Dermis blood vessel endothelial cell (primary cell): ENCODE results near the gene SACM1L. TPM values are rescaled to one million over a fixed set of nuclear protein-coding genes. Genes with fewer than 3 reads are reported as not detected.

Experiments used
- DNase-seq: peaks from one replicate; pipeline ENCODE4 v3.0.0; 2010
- total RNA-seq: library from RNA; depleted of rRNA; stranded (reverse); fragments of >200 nt; gene quantifications from 2 replicates; pipeline ENCODE4 v1.2.3, GENCODE V29; 2014

SACM1L gene
- total RNA-seq, 1 donor from 2014 or later, result 48.5 TPM

- no peak for DNase-seq
Observed at GRCh38 chr3:45792516-45793172, 103.4 kb downstream of the SACM1L start.

GRCh38 chr3:45793482-45794176 is 104.4 kb downstream of the SACM1L start:
- no peak for DNase-seq

- no peak for DNase-seq
Observed at GRCh38 chr3:45794177-45794560, 105.0 kb downstream of the SACM1L start.

- no peak for DNase-seq
Observed at GRCh38 chr3:45794660-45795059, 105.5 kb downstream of the SACM1L start.

Other genes with a start within 250 kb of the SACM1L start
- gene LIMD1, start 94.6 kb upstream of the SACM1L start, total RNA-seq, result 18.7 and 28.0 TPM in 2 replicates
- gene SLC6A20, start 107.1 kb downstream of the SACM1L start, total RNA-seq, result not detected in 2 replicates
- gene LZTFL1, start 152.7 kb downstream of the SACM1L start, total RNA-seq, result 11.9 and 16.8 TPM in 2 replicates
- gene CCR9, start 197.1 kb downstream of the SACM1L start, total RNA-seq, result not detected in 2 replicates